NCI-H1105 (cell line): ENCODE measurements around the gene DTNA.

Experiments
- DNase-seq: peaks from one replicate; lab custom pipeline; 2025; lab: John Stamatoyannopoulos, UW

Gene DTNA

GRCh38 chr18:34807106-34807796 is 97.2 kb downstream of the DTNA start:
- no peak for DNase-seq

GRCh38 chr18:34808389-34808788 is 98.3 kb downstream of the DTNA start:
- DNase-seq: no peak

GRCh38 chr18:34809451-34810072 is 99.5 kb downstream of the DTNA start:
- DNase-seq: peak; percentile 25

- no peak for DNase-seq
These were observed 106.1 kb downstream of the DTNA start for GRCh38 chr18:34816183-34816582.

GRCh38 chr18:34817636-34818035 is 107.5 kb downstream of the DTNA start:
- DNase-seq: no peak

- no peak for DNase-seq
These were observed 108.0 kb downstream of the DTNA start for GRCh38 chr18:34818064-34818463.

- DNase-seq: no peak
These were observed 110.4 kb downstream of the DTNA start for GRCh38 chr18:34820360-34821065.

GRCh38 chr18:34821669-34822210 is 111.6 kb downstream of the DTNA start:
- no peak for DNase-seq

GRCh38 chr18:34828093-34828492 is 118.0 kb downstream of the DTNA start:
- no peak for DNase-seq

GRCh38 chr18:34834897-34835296 is 124.8 kb downstream of the DTNA start:
- no peak for DNase-seq

GRCh38 chr18:34835466-34835865 is 125.4 kb downstream of the DTNA start:
- DNase-seq: no peak

- no peak for DNase-seq
These were observed 127.7 kb downstream of the DTNA start for GRCh38 chr18:34837769-34838272.

- no peak for DNase-seq
These were observed 128.6 kb downstream of the DTNA start for GRCh38 chr18:34838669-34839068.

GRCh38 chr18:34840256-34840826 is 130.2 kb downstream of the DTNA start:
- no peak for DNase-seq

- DNase-seq: no peak
These were observed 131.8 kb downstream of the DTNA start for GRCh38 chr18:34841891-34842290.

GRCh38 chr18:34844072-34844471 is 134.0 kb downstream of the DTNA start:
- DNase-seq: no peak

GRCh38 chr18:34844732-34845459 is 134.8 kb downstream of the DTNA start:
- DNase-seq: no peak

- no peak for DNase-seq
These were observed 137.3 kb downstream of the DTNA start for GRCh38 chr18:34847408-34847807.

GRCh38 chr18:34848156-34848555 is 138.1 kb downstream of the DTNA start:
- DNase-seq: no peak

- DNase-seq: no peak
These were observed 138.6 kb downstream of the DTNA start for GRCh38 chr18:34848695-34849094.

GRCh38 chr18:34857320-34857719 is 147.2 kb downstream of the DTNA start:
- DNase-seq: no peak

GRCh38 chr18:34858188-34858587 is 148.1 kb downstream of the DTNA start:
- DNase-seq: no peak
